ENCODE data around the gene MTHFD2.

The MTHFD2 gene

DNA sequence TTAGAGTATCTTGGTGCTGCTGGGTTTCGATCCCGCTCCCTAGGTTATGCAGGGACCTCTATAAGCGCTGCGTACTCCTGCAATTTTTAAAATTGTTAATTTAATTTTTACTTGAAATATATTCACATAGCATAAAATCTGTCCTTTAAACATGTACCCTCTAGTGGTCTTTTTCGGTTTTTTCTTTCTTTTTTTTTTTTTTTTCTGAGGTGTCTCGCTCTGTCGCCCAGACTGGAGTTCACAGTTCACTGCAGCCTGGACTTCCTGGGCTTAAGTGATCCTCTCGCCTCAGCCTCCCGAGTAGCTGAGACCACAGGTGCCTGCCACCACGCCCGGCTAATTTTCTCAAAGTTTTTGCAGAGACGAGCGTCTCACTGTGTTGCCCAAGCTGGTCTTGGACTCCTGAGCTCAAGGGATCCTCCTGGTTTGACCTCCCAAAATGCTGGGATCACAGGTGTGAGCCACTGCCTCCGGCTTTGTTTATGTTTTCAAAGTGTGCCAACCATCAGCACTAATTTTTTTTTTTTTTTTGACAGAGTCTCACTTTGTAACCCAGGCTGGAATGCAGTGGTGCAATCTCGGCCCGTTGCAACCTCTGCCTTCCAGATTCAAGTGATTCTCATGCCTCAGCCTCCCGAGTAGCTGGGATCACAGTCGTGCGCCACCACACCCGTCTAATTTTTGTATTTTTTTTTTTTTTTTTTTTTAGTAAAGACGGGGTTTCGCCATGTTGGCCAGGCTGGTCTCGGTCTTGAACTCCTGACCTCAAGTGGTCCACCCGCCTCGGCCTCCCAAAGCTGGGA is 19.2 kb upstream of the MTHFD2 start (continued):
- TF ChIP-seq ZNF48 (tag by site-specific recombination; IDR thresholded peaks at IDR 0.05) (no peak), ZBTB17 (tag by site-specific recombination; IDR thresholded peaks at IDR 0.05) (peak; percentile 7; the same call in 1 of the 2 replicates), ZBTB48 (tag by site-specific recombination; IDR thresholded peaks at IDR 0.05) (peak; percentile 75; the same call in 1 of the 2 replicates), ZNF514 (tag by site-specific recombination; IDR thresholded peaks at IDR 0.05) (no peak), ZNF658 (tag by site-specific recombination; IDR thresholded peaks at IDR 0.05) (no peak), ZBTB21 (tag by site-specific recombination; IDR thresholded peaks at IDR 0.05) (no peak), ZBTB1 (tag by site-specific recombination; IDR thresholded peaks at IDR 0.05) (no peak), KLF8 (tag by site-specific recombination; IDR thresholded peaks at IDR 0.05) (0 out of 2 replicates have a peak, but pooled peaks have one; percentile 7), SP7 (tag by site-specific recombination; IDR thresholded peaks at IDR 0.05) (no peak; the same call in 1 of the 2 replicates), OSR2 (tag by site-specific recombination; IDR thresholded peaks at IDR 0.05) (no peak), SETDB1 (IDR thresholded peaks at IDR 0.05; ENCODE audit: insufficient read length, low read length) (no peak), ZNF223 (tag by site-specific recombination; IDR thresholded peaks at IDR 0.05) (no peak), ZNF341 (tag by site-specific recombination; IDR thresholded peaks at IDR 0.05; ENCODE audit: low read depth) (0 out of 2 replicates have a peak, but pooled peaks have one; percentile 15), ZNF623 (tag by site-specific recombination; IDR thresholded peaks at IDR 0.05) (no peak; the same call in 1 of the 2 replicates), TRIM28 (IDR thresholded peaks at IDR 0.05; ENCODE audit: borderline replicate concordance, low read length) (no peak), ZNF10 (tag by site-specific recombination; IDR thresholded peaks at IDR 0.05) (no peak), ZNF768 (tag by site-specific recombination; IDR thresholded peaks at IDR 0.05) (no peak), ZNF169 (tag by site-specific recombination; IDR thresholded peaks at IDR 0.05) (no peak), ZNF132 (tag by site-specific recombination; IDR thresholded peaks at IDR 0.05; ENCODE audit: borderline replicate concordance) (no peak), ZNF510 (tag by site-specific recombination; IDR thresholded peaks at IDR 0.05; ENCODE audit: insufficient replicate concordance) (no peak), ZNF549 (tag by site-specific recombination; IDR thresholded peaks at IDR 0.05) (no peak), ZNF394 (tag by site-specific recombination; IDR thresholded peaks at IDR 0.05; ENCODE audit: borderline replicate concordance) (no peak), ZNF391 (tag by site-specific recombination; IDR thresholded peaks at IDR 0.05; ENCODE audit: borderline replicate concordance, low read depth) (peak; percentile 39; the same call in 1 of the 2 replicates), ZSCAN30 (tag by site-specific recombination; IDR thresholded peaks at IDR 0.05) (no peak), ZNF777 (tag by site-specific recombination; IDR thresholded peaks at IDR 0.05; ENCODE audit: borderline replicate concordance) (no peak), ZFP69B (tag by site-specific recombination; IDR thresholded peaks at IDR 0.05) (no peak), GLIS1 (tag by site-specific recombination; IDR thresholded peaks at IDR 0.05) (no peak), FEZF1 (tag by site-specific recombination; IDR thresholded peaks at IDR 0.05) (no peak), KLF7 (tag by site-specific recombination; IDR thresholded peaks at IDR 0.05; ENCODE audit: borderline replicate concordance) (no peak), MZF1 (tag by site-specific recombination; IDR thresholded peaks at IDR 0.05; ENCODE audit: borderline replicate concordance) (no peak), ZNF23 (tag by site-specific recombination; IDR thresholded peaks at IDR 0.05; ENCODE audit: borderline replicate concordance) (no peak), PRDM1 (tag by site-specific recombination; IDR thresholded peaks at IDR 0.05) (no peak), ZNF184 (tag by site-specific recombination; IDR thresholded peaks at IDR 0.05) (no peak), ZNF335 (tag by site-specific recombination; conservative IDR thresholded peaks at IDR 0.05) (peak; percentile 95), ZNF843 (tag by site-specific recombination; IDR thresholded peaks at IDR 0.05) (no peak)
- TF ChIP-seq, protein P1, sequence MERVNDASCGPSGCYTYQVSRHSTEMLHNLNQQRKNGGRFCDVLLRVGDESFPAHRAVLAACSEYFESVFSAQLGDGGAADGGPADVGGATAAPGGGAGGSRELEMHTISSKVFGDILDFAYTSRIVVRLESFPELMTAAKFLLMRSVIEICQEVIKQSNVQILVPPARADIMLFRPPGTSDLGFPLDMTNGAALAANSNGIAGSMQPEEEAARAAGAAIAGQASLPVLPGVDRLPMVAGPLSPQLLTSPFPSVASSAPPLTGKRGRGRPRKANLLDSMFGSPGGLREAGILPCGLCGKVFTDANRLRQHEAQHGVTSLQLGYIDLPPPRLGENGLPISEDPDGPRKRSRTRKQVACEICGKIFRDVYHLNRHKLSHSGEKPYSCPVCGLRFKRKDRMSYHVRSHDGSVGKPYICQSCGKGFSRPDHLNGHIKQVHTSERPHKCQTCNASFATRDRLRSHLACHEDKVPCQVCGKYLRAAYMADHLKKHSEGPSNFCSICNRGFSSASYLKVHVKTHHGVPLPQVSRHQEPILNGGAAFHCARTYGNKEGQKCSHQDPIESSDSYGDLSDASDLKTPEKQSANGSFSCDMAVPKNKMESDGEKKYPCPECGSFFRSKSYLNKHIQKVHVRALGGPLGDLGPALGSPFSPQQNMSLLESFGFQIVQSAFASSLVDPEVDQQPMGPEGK (tag by site-specific recombination; IDR thresholded peaks at IDR 0.05) = no peak
- TF ChIP-seq, protein P2, sequence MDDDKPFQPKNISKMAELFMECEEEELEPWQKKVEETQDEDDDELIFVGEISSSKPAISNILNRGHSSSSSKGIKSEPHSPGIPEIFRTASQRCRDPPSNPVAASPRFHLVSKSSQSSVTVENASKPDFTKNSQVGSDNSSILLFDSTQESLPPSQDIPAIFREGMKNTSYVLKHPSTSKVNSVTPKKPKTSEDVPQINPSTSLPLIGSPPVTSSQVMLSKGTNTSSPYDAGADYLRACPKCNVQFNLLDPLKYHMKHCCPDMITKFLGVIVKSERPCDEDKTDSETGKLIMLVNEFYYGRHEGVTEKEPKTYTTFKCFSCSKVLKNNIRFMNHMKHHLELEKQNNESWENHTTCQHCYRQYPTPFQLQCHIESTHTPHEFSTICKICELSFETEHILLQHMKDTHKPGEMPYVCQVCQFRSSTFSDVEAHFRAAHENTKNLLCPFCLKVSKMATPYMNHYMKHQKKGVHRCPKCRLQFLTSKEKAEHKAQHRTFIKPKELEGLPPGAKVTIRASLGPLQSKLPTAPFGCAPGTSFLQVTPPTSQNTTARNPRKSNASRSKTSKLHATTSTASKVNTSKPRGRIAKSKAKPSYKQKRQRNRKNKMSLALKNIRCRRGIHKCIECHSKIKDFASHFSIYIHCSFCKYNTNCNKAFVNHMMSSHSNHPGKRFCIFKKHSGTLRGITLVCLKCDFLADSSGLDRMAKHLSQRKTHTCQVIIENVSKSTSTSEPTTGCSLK (tag by site-specific recombination; IDR thresholded peaks at IDR 0.05) = no peak

Measured in HEK293 (cell line).